Activated naive CD4-positive, alpha-beta T cell (primary cell): ENCODE results near the gene NCF1.
"Not testable (repeated sequence)": the region's sequence is repeated elsewhere in the genome, so short reads cannot be mapped to it uniquely, and the experiment has no call there.

ENCODE experiments used
- DNase-seq, 4 experiments: peaks; one replicate each; lab custom pipeline; 2025; lab: John Stamatoyannopoulos, UW

Gene NCF1

GRCh38 chr7:74773760-74774750 lies at the start of gene NCF1:
TSS of gene NCF1 (plus strand) at chr7:74774011. CDS start at chr7:74774032, 21 bp downstream.
- DNase-seq: not testable (repeated sequence)

GRCh38 chr7:74725840-74726239 lies 48.0 kb upstream of the NCF1 start:
- no peak for DNase-seq

DNA sequence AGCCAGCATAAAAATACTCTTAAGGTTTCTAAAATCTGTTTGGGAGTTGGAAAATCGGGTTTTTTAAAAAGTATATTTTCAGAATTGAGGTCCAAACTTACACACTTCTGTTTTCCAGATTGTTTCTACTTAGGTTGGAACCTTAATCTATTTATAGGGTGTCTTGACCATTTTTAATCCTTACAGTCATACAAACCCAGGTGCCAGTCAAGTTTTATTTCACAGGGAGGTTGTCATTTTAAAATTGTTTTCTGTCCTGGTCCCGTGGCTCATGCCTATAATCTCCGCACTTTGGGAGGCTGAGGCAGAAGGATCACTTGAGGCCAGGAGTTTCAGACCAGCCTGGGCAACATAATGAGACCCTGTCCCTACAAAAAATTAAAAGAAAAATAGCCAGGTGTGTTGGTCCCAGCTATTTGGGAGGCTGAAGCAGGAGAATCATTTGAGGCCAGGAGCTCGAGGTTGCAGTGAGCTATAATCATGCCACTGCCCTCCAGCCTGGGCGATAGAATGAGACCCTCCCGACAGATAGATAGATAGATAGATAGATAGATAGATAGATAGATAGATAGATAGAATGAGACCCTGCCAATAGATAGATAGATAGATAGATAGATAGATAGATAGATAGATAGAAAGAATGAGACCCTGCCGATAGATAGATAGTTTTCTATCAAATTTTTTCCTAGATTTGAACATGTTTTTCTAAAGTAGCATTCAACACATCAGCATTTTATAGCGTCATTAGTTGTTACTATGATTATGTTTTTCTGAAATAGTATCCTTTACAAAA lies 47.3 kb upstream of the NCF1 start:
- DNase-seq: no peak

- DNase-seq: not testable (repeated sequence)
Measured at GRCh38 chr7:74728686-74729085, 45.1 kb upstream of the NCF1 start.

DNA sequence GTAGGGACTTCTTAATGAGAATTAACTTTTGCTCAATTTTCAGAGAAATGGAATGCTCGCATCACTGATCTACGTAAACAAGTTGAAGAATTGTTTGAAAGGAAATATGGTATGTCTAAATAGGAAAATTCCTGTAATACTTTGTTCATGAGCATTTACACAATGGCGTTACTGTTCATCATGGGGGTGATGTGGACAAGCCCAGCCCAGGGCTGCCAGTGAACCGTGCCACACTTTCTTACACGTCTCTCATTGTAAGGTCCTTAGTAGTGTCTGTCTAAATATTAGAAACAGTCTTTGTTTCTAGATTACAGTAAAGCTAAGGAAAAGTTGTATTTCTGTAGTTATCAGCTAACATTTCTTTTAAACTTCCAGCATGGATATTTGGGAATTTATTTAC lies 43.6 kb upstream of the NCF1 start:
- not testable (repeated sequence) for DNase-seq

GRCh38 chr7:74739974-74740703 lies 33.7 kb upstream of the NCF1 start:
- DNase-seq: not testable (repeated sequence)

- not testable (repeated sequence) for DNase-seq
Measured at GRCh38 chr7:74743936-74744557, 29.8 kb upstream of the NCF1 start.

GRCh38 chr7:74753921-74754482 lies 19.8 kb upstream of the NCF1 start:
- not testable (repeated sequence) for DNase-seq

DNA sequence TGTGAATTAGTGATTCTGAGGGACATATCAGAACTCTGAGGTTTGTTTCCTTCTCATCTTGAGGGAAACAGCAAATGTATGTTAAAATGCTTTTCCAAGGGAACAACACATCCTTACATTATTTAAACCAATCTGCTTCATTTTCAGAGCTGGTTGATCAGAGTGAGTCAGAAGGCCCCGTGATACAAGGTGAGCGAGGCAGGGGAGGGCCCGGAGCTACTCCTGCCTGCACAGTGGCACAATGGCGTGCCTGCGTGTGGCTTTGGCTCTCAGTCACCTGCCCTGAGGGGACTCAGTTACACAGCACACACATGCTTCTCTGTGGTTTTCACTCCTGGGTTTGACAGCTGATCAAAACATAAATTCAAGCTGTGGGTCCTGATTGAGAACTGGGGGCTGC lies 17.1 kb upstream of the NCF1 start:
- not testable (repeated sequence) for DNase-seq

DNA sequence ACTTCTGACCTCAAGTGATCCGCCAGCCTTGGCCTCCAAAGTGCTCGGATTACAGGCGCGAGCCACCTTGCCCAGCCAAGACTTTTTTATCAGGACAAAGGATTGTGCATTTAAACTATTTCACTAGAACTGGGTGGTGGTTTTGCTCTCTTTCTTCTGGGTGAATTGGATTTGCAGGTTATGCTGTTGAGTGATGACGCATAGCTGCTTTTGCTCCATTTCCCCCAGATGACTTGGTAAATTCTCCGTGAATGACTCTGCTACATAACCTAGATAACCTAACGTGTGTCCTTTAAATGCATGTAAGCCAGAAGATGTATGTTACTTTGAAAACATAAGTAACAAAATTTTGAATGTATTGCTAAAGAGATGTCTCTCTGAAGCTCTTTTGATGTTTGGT lies 15.5 kb upstream of the NCF1 start:
- not testable (repeated sequence) for DNase-seq

- not testable (repeated sequence) for DNase-seq
Measured at GRCh38 chr7:74758982-74759381, 14.8 kb upstream of the NCF1 start.

DNA sequence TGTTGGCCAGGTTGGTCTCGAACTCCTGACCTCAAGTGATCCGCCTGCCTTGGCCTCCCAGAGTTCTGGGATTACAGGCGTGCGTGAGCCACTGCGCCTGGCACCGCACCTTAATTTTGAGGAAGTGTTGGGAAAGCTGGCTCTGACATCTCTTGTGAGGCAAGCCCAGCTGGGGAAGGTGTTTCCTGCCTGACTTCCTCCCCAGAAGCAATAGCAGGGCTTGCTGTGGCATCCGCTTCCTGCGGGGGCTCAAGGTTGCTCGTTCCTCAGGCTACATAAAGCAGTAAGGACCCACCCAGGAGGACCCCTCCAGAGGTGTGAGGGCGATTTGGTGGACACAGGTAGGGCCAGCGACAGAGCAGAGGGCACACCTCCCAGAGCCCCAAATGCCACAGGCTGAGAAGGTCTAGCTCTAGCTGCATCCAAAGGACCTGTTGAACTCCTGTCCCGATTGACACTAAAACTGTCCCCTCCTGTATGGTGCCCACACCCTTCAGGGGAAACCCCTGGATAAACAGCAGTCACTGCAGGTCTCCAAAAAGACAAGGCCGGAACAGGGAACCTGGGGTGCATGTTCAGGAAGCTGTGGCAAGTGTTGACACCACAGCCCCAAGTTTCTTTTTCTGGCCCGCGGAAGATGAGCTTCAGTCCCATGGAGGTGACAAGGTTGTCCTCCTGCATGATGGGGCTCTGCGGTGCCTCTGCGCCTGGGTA lies 8.4 kb upstream of the NCF1 start:
- not testable (repeated sequence) for DNase-seq

DNA sequence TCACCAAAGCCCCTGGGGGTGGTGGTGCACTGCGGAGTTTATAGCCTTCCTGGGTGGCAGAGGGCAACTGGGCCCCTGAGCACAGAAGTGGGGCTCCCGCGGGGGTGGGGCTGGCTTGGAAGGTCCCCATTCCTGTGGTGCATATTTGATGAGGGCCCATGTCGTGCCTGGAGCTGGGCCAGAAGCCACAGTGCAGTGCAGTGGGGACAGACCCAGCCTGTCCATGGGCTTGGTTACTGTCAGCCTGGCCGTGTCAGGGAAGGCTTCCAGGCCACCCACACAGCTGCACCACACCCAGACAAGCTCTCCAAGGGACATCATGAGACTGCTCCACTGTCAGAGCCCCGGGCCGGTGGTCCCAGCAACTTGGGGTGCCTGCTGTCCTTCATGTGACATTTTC lies 7.3 kb upstream of the NCF1 start:
- DNase-seq: not testable (repeated sequence)

DNA sequence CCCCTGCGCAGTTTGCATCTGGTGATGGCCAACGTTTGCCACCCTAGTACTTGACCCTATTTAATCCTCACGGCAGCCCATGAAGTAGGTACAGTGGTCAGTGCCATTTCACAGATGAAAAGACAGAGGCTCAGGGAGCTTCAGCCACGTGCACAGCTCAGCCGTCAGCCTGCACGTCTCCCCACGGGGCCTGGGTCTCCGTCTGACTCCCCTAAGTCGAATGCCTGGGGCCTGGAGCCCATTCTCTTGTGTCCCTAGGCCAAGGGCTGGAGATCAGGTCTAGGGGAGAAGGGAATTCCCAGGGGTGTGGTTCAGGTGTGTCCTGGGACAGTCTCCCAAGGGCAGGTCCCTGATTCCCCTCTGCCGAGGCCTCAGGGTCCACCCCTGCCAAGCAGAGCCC lies 6.8 kb upstream of the NCF1 start:
- DNase-seq: not testable (repeated sequence)

- not testable (repeated sequence) for DNase-seq
Measured at GRCh38 chr7:74770062-74770461, 3.7 kb upstream of the NCF1 start.

DNA sequence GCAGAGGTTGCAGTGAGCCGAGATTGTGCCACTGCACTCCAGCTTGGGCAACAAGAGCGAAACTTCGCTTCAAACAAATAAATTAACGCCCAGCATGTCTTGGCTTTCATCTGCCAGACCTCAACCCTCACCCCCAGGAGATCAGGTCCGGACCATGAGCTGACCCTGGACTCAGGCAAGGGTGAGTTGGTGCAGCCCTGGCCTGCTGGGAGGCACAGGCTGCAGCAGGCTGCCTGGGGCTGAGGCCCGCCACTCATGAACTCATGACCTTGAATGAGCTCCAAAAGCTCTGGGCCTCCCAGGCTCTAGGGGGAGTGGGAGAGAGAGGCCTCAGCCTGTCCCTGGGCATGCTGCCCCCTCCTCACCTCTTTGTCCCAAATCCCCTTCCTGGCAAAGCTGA lies 1.7 kb upstream of the NCF1 start:
- not testable (repeated sequence) for DNase-seq

DNA sequence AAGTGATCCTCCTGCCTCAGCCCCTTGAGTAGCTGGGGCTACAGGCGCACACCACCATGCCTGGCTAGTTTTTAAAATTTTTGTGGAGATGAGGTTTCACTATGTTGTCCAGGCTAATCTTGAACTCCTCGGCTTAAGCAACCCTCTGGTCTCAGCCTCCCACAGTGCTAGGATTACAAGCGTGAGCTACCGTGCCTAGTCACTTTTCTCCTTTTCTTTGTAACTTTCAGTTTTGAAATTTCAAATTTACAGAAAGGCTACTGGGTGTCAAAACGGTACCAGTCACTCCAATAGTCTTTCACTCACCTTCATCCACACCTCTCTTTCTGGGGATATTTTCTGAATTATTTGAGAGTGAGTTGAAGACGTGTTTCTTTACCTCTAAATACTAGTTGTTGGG lies 1.3 kb downstream of the NCF1 start:
- not testable (repeated sequence) for DNase-seq

- DNase-seq: not testable (repeated sequence)
Measured at GRCh38 chr7:74779053-74779452, 5.2 kb downstream of the NCF1 start.

DNA sequence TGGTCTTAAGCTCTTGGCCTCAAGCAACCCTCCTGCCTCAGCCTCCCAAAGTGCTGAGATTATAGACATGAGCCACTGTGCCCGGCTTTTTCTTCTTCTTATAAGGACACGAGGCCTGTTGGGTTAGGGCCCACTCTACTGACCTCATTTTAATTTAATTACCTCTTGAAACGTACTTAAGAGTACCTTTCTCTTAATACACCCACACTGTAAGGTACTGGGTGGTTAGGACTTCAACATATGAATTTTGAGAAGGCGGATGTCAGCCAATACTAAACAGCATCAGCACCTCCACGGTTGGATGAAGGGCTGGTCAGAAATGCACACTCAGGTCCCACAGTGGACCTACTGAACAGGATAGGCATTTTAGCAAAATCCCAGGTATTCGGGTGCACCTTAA lies 7.9 kb downstream of the NCF1 start:
- not testable (repeated sequence) for DNase-seq

DNA sequence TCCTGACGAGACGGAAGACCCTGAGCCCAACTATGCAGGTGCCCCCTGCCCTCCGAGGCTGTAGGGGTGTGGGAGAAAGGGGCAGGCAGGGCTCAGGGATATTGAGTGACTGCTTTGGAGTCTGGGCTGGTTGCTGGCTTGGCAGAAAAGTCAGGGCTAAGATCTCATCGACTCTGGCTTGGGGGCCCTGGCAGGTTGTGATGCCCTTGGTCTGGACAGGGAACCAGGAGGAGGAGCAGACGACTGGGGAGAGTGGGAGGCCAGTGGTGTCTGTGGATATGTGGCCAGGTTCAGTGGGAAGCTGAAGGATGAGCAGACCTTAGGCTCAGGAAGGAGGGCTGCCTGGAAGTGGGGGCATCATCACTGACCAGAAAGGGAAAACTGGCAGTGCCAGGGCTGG lies 9.8 kb downstream of the NCF1 start:
- not testable (repeated sequence) for DNase-seq
